HepG2 (cell line): ENCODE results near the gene ANAPC2. TPM values are rescaled to one million over a fixed set of nuclear protein-coding genes. Genes with fewer than 3 reads are reported as not detected.

ENCODE experiments used
- AKAP8 ChIP-seq: sonication (generic); formaldehyde crosslinking; IDR thresholded peaks from 2 replicates; pipeline ENCODE4 v1.5.1; 2020; ENCODE audit warnings: mild to moderate bottlenecking, missing genetic modification reagents
- BCL3 ChIP-seq: sonication (generic); formaldehyde crosslinking; IDR thresholded peaks from 2 replicates; pipeline ENCODE4 v1.5.1; 2020; ENCODE audit warnings: mild to moderate bottlenecking, missing genetic modification reagents, moderate library complexity
- CBFB ChIP-seq: sonication (generic); formaldehyde crosslinking; IDR thresholded peaks from 2 replicates; pipeline ENCODE4 v1.4.0; 2020; ENCODE audit warnings: missing genetic modification reagents
- FOSL2 ChIP-seq: sonication (generic); formaldehyde crosslinking; IDR thresholded peaks from 2 replicates; pipeline ENCODE4 v1.4.0; 2020; ENCODE audit warnings: missing genetic modification reagents
- IRF2 ChIP-seq: IDR thresholded peaks from 2 replicates; pipeline ENCODE4 v1.6.1; 2018; ENCODE audit warnings: missing genetic modification reagents, missing compliant biosample characterization
- JUN ChIP-seq: sonication (generic); formaldehyde crosslinking; IDR thresholded peaks from 2 replicates; pipeline ENCODE4 v1.4.0; 2020; ENCODE audit warnings: mild to moderate bottlenecking, missing genetic modification reagents
- MEIS1 ChIP-seq: sonication (generic); formaldehyde crosslinking; IDR thresholded peaks from 2 replicates; pipeline ENCODE4 v1.9.0; 2021; ENCODE audit warnings: mild to moderate bottlenecking, missing genetic modification reagents, moderate library complexity, borderline replicate concordance
- NCOR1 ChIP-seq: fragments of 200-600 bp; sonication (generic); IDR thresholded peaks from 2 replicates; pipeline ENCODE4 v1.7.0; 2017; ENCODE audit warnings: antibody characterized with exemption, low read length, borderline replicate concordance
- NFE2L1 ChIP-seq: sonication (generic); formaldehyde crosslinking; IDR thresholded peaks from 2 replicates; pipeline ENCODE4 v1.4.0; 2020; ENCODE audit warnings: missing genetic modification reagents, mild to moderate bottlenecking, borderline replicate concordance
- TFE3 ChIP-seq: IDR thresholded peaks from 2 replicates; pipeline ENCODE4 v1.6.1; 2016
- ZNF687 ChIP-seq: sonication (generic); formaldehyde crosslinking; IDR thresholded peaks from 2 replicates; pipeline ENCODE4 v1.5.1; 2020; ENCODE audit warnings: mild to moderate bottlenecking, missing genetic modification reagents, moderate library complexity
- ZNF883 ChIP-seq: sonication (generic); formaldehyde crosslinking; IDR thresholded peaks from 2 replicates; pipeline ENCODE4 v1.5.1; 2020; ENCODE audit warnings: mild to moderate bottlenecking, missing genetic modification reagents; ENCODE audit errors: not compliant biosample characterization
- polyA plus RNA-seq, 8 experiments: library from polyadenylated mRNA; depleted of rRNA in 3 of 8; stranded (reverse) in 7 of 8; unstranded in 1 of 8; fragments of >200 nt; fragmentation: Illumina TruSeq in 4 of 8; extraction: Trizol in 4 of 8; gene quantifications; 2 replicates each; pipeline versions ENCODE4 v1.2.1 to v1.2.3, GENCODE V29; 2011 to 2016; ENCODE audit warnings: low read depth in 4 of 8, missing spikeins in 1 of 8, mixed read lengths in 1 of 8; ENCODE audit not compliant: insufficient read depth in 1 of 8
- total RNA-seq, 5 experiments: library from RNA; depleted of rRNA; stranded (reverse); fragments of >200 nt; fragmentation: Illumina TruSeq; extraction: Trizol; gene quantifications; 2 replicates each; pipeline ENCODE4 v1.2.3, GENCODE V29; 2016; ENCODE audit warnings: low read depth in 1 of 5
- TF ChIP-seq, protein P1 (sequence below): sonication (generic); formaldehyde crosslinking; IDR thresholded peaks from 2 replicates; pipeline ENCODE4 v1.8.0; 2022; ENCODE audit warnings: missing genetic modification reagents, mild to moderate bottlenecking, borderline replicate concordance
- TF ChIP-seq, protein P2 (sequence below): sonication (generic); formaldehyde crosslinking; IDR thresholded peaks from 2 replicates; pipeline ENCODE4 v1.4.0; 2020; ENCODE audit warnings: missing genetic modification reagents
- TF ChIP-seq, protein P3 (sequence below): sonication (generic); formaldehyde crosslinking; IDR thresholded peaks from 2 replicates; pipeline ENCODE4 v1.8.1; 2023; ENCODE audit warnings: mild to moderate bottlenecking, missing genetic modification reagents

Gene ANAPC2
- total and polyA plus RNA-seq, 2 of the 13 experiments (the other 11 are each of a cell fraction or from before 2014, with no cell fraction given), result 12.3 to 15.4 TPM

DNA sequence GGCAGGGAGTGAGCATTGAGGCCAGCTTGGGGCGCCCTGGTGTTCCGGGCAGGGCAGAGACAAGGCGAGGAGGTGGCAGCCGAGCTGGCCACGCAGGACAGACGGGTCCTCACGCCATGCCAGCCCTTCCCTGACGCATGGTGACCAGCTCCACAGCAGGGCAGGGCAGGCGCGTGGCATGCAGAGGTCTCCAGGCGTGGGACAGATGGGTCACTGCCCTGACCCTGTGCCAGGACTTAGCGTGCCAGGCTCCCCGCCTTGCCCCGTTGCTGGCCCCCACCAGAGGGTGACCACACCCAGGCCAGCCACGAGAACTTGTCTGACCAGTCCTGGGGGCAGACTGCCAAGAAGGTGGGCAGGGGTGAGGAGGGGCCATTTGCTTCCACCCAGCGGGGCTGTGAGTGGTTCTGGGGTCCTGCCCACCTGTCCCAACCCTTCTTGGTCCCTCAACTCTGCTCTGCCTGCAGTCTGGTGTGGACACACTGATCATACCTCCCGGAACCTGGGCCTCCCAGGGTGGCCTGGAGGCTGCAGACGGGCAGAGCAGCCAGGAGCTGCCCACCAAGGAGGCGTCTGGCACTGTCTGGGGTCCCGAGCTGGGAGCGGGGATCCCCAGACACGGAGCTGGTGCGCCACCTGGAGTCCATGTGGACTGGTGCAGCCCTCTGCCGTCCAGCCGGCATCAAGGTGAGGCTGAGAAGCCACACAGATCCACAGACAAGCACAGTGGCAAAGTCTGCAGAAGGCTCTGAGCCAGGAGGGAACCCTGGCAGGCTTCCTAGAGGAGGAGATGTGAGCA is 38.9 kb upstream of the ANAPC2 start, which contains the start of gene RNF224 (continued):
- TF ChIP-seq ZNF883 (CRISPR knock-in tag), result peak; percentile 63
- TF ChIP-seq BCL3 (CRISPR knock-in tag), result no peak
- no peak for TF ChIP-seq NCOR1
- TF ChIP-seq TFE3, result 0 out of 2 replicates have a peak, but pooled peaks have one; percentile 15
- peak; percentile 10 for TF ChIP-seq FOSL2
- TF ChIP-seq, protein P1, sequence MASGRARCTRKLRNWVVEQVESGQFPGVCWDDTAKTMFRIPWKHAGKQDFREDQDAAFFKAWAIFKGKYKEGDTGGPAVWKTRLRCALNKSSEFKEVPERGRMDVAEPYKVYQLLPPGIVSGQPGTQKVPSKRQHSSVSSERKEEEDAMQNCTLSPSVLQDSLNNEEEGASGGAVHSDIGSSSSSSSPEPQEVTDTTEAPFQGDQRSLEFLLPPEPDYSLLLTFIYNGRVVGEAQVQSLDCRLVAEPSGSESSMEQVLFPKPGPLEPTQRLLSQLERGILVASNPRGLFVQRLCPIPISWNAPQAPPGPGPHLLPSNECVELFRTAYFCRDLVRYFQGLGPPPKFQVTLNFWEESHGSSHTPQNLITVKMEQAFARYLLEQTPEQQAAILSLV, result 0 out of 2 replicates have a peak, but pooled peaks have one; percentile 13
- peak; percentile 40; the same call in 1 of the 2 replicates for TF ChIP-seq ZNF687
- peak; percentile 12; the same call in 1 of the 2 replicates for TF ChIP-seq CBFB (CRISPR knock-in tag)
- no peak for TF ChIP-seq MEIS1 (CRISPR knock-in tag)
- TF ChIP-seq, protein P2, sequence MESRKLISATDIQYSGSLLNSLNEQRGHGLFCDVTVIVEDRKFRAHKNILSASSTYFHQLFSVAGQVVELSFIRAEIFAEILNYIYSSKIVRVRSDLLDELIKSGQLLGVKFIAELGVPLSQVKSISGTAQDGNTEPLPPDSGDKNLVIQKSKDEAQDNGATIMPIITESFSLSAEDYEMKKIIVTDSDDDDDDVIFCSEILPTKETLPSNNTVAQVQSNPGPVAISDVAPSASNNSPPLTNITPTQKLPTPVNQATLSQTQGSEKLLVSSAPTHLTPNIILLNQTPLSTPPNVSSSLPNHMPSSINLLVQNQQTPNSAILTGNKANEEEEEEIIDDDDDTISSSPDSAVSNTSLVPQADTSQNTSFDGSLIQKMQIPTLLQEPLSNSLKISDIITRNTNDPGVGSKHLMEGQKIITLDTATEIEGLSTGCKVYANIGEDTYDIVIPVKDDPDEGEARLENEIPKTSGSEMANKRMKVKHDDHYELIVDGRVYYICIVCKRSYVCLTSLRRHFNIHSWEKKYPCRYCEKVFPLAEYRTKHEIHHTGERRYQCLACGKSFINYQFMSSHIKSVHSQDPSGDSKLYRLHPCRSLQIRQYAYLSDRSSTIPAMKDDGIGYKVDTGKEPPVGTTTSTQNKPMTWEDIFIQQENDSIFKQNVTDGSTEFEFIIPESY (CRISPR knock-in tag), result 0 out of 2 replicates have a peak, but pooled peaks have one; percentile 6
- TF ChIP-seq JUN (CRISPR knock-in tag), result no peak
- peak; percentile 98 for TF ChIP-seq AKAP8 (CRISPR knock-in tag)
- 0 out of 2 replicates have a peak, but pooled peaks have one; percentile 22 for TF ChIP-seq NFE2L1 (CRISPR knock-in tag)
- TF ChIP-seq, protein P3, sequence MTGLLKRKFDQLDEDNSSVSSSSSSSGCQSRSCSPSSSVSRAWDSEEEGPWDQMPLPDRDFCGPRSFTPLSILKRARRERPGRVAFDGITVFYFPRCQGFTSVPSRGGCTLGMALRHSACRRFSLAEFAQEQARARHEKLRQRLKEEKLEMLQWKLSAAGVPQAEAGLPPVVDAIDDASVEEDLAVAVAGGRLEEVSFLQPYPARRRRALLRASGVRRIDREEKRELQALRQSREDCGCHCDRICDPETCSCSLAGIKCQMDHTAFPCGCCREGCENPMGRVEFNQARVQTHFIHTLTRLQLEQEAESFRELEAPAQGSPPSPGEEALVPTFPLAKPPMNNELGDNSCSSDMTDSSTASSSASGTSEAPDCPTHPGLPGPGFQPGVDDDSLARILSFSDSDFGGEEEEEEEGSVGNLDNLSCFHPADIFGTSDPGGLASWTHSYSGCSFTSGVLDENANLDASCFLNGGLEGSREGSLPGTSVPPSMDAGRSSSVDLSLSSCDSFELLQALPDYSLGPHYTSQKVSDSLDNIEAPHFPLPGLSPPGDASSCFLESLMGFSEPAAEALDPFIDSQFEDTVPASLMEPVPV (CRISPR knock-in tag), result 0 out of 2 replicates have a peak, but pooled peaks have one; percentile 13
- TF ChIP-seq IRF2, result peak; percentile 57; the same call in 1 of the 2 replicates
